Loucy (cell line): ENCODE measurements around the gene SQSTM1.

Experiments used
- H2AFZ ChIP-seq: fragments of 200-600 bp; sonication (generic); 2 replicates; pipeline ENCODE4 v1.6.0; 2016; ENCODE audit warnings: antibody characterized with exemption, mild to moderate bottlenecking, low read length, moderate library complexity
- H3F3A ChIP-seq: fragments of 200-600 bp; 2 replicates; pipeline ENCODE4 v1.6.0; 2016; ENCODE audit warnings: antibody characterized with exemption, low read depth, mild to moderate bottlenecking
- H3K27me3 ChIP-seq: fragments of 200-600 bp; sonication (generic); 2 replicates; pipeline ENCODE4 v1.6.1; 2014; ENCODE audit warnings: low read length, mild to moderate bottlenecking; ENCODE audit not compliant: insufficient read depth, poor library complexity, severe bottlenecking
- H3K36me3 ChIP-seq: fragments of 200-600 bp; sonication (generic); 2 replicates; pipeline ENCODE4 v1.6.1; 2016; ENCODE audit warnings: low read length; ENCODE audit not compliant: insufficient read depth
- H3K4me1 ChIP-seq: fragments of 200-600 bp; sonication (generic); 2 replicates; pipeline ENCODE4 v1.5.1; 2014; ENCODE audit warnings: low read length, mild to moderate bottlenecking; ENCODE audit not compliant: insufficient read depth, poor library complexity, severe bottlenecking
- H3K4me2 ChIP-seq: fragments of 200-600 bp; sonication (generic); 2 replicates; pipeline ENCODE4 v1.6.0; 2014; ENCODE audit warnings: antibody characterized with exemption, low read length, low read depth, mild to moderate bottlenecking; ENCODE audit not compliant: poor library complexity, severe bottlenecking
- H3K4me3 ChIP-seq: fragments of 200-600 bp; sonication (generic); 2 replicates; pipeline ENCODE4 v1.5.1; 2014; ENCODE audit warnings: low read length, mild to moderate bottlenecking, mixed read lengths; ENCODE audit not compliant: poor library complexity, severe bottlenecking
- H3K79me2 ChIP-seq: fragments of 200-600 bp; sonication (generic); 2 replicates; pipeline ENCODE4 v1.6.1; 2014; ENCODE audit warnings: low read length; ENCODE audit not compliant: insufficient read depth
- H3K9ac ChIP-seq: fragments of 200-600 bp; sonication (generic); 2 replicates; pipeline ENCODE4 v1.6.0; 2014; ENCODE audit warnings: mild to moderate bottlenecking, low read depth, low read length, moderate library complexity; ENCODE audit not compliant: poor library complexity, severe bottlenecking
- H3K9me2 ChIP-seq: fragments of 200-600 bp; sonication (generic); replicated peaks from 2 replicates; pipeline ENCODE4 v1.6.1; 2016; ENCODE audit warnings: low read depth, low read length, mixed read lengths
- H3K9me3 ChIP-seq: fragments of 200-600 bp; sonication (generic); 2 replicates; pipeline ENCODE4 v1.6.1; 2014; ENCODE audit warnings: mild to moderate bottlenecking, antibody characterized with exemption, low read length, low read depth; ENCODE audit not compliant: insufficient read depth
- H4K20me1 ChIP-seq: fragments of 200-600 bp; sonication (generic); 2 replicates; pipeline ENCODE4 v1.6.0; 2014; ENCODE audit warnings: antibody characterized with exemption, low read length, mild to moderate bottlenecking; ENCODE audit not compliant: insufficient read depth, poor library complexity, severe bottlenecking
- CTCF ChIP-seq: fragments of 200-600 bp; sonication (generic); conservative IDR thresholded peaks from 2 replicates; pipeline ENCODE4 v1.5.1; 2014; ENCODE audit warnings: mild to moderate bottlenecking, antibody characterized with exemption, low read length
- EZH2phosphoT487 ChIP-seq: fragments of 200-600 bp; IDR thresholded peaks from 2 replicates; pipeline ENCODE4 v1.6.1; 2018; ENCODE audit warnings: antibody characterized with exemption, mild to moderate bottlenecking, moderate library complexity, borderline replicate concordance

SQSTM1 gene

GRCh38 chr5:179863449-179864085, 42.9 kb downstream of the SQSTM1 start:
- Histone ChIP-seq H3K9me2 (no peaks in the 10 kb centered on the region), H3K9me3 (no peaks in the 10 kb centered on the region), H3K4me3 (no peak overlapping the region), H3K27me3 (no peaks in the 10 kb centered on the region), H3F3A (no peaks in the 10 kb centered on the region), H2AFZ (no peak overlapping the region), H3K36me3 (no peaks in the 10 kb centered on the region), H4K20me1 (no peaks in the 10 kb centered on the region), H3K4me2 (no peak overlapping the region), H3K4me1 (no peaks in the 10 kb centered on the region), H3K9ac (no peak overlapping the region), H3K79me2 (no peaks in the 10 kb centered on the region)
- TF ChIP-seq EZH2phosphoT487, result no peak
- no peak for TF ChIP-seq CTCF

GRCh38 chr5:179864686-179865085, 44.0 kb downstream of the SQSTM1 start:
- Histone ChIP-seq H3K9me3 (no peaks in the 10 kb centered on the region), H4K20me1 (no peaks in the 10 kb centered on the region), H3K4me1 (no peaks in the 10 kb centered on the region), H3K36me3 (no peaks in the 10 kb centered on the region), H3K79me2 (no peaks in the 10 kb centered on the region), H3K4me2 (no peak overlapping the region), H3F3A (no peaks in the 10 kb centered on the region), H3K9ac (no peak overlapping the region), H3K27me3 (no peaks in the 10 kb centered on the region), H3K9me2 (no peaks in the 10 kb centered on the region), H3K4me3 (no peak overlapping the region), H2AFZ (no peak overlapping the region)
- TF ChIP-seq CTCF (no peak), EZH2phosphoT487 (no peak)

- Histone ChIP-seq H3K79me2 (no peaks in the 10 kb centered on the region), H3K4me3 (no peak overlapping the region), H3F3A (no peaks in the 10 kb centered on the region), H4K20me1 (no peaks in the 10 kb centered on the region), H3K4me1 (no peaks in the 10 kb centered on the region), H3K36me3 (no peaks in the 10 kb centered on the region), H3K9me3 (no peaks in the 10 kb centered on the region), H2AFZ (no peak overlapping the region), H3K9ac (no peak overlapping the region), H3K9me2 (no peaks in the 10 kb centered on the region), H3K27me3 (no peaks in the 10 kb centered on the region), H3K4me2 (no peak overlapping the region)
- TF ChIP-seq EZH2phosphoT487, result no peak
- TF ChIP-seq CTCF, result no peak
These were observed 45.0 kb downstream of the SQSTM1 start for GRCh38 chr5:179865491-179866240.
